Neuronal stem cell (in vitro differentiated cells): ENCODE data around the gene TRIM56.
A peak's percentile ranks its signal among the peaks of the same experiment; 100 is the strongest.

Experiments
- DNase-seq: peaks from one replicate; pipeline ENCODE4 v3.0.0-alpha.2; 2013; ENCODE audit warnings: low spot score
- H2AFZ ChIP-seq: one replicate; pipeline ENCODE4 v1.6.1; 2013; ENCODE audit warnings: mild to moderate bottlenecking, low read length, inconsistent platforms
- H2AK5ac ChIP-seq: 2 replicates; pipeline ENCODE4 v1.6.1; 2013; ENCODE audit warnings: low read depth, mild to moderate bottlenecking, inconsistent platforms, low read length, moderate library complexity, mixed read lengths
- H2BK120ac ChIP-seq: 2 replicates; pipeline ENCODE4 v1.6.1; 2013; ENCODE audit warnings: low read depth, mild to moderate bottlenecking, inconsistent platforms, low read length, moderate library complexity, mixed read lengths
- H2BK12ac ChIP-seq: one replicate; pipeline ENCODE4 v1.6.1; 2013; ENCODE audit warnings: low read length, inconsistent platforms
- H2BK15ac ChIP-seq: 2 replicates; pipeline ENCODE4 v1.6.1; 2013; ENCODE audit warnings: mild to moderate bottlenecking, low read length, inconsistent platforms, mixed read lengths
- H2BK5ac ChIP-seq: one replicate; pipeline ENCODE4 v1.6.1; 2013; ENCODE audit warnings: inconsistent platforms, mild to moderate bottlenecking, low read length, moderate library complexity
- H3K14ac ChIP-seq: one replicate; pipeline ENCODE4 v1.6.1; 2013; ENCODE audit warnings: low read length, inconsistent platforms
- H3K18ac ChIP-seq: 2 replicates; pipeline ENCODE4 v1.6.1; 2013; ENCODE audit warnings: low read length, inconsistent platforms
- H3K23ac ChIP-seq: 2 replicates; pipeline ENCODE4 v1.6.1; 2013; ENCODE audit warnings: low read depth, mild to moderate bottlenecking, mixed read lengths, low read length, inconsistent platforms; ENCODE audit not compliant: poor library complexity
- H3K27ac ChIP-seq: replicated peaks from 3 replicates; pipeline ENCODE4 v1.5.1; 2013; ENCODE audit warnings: low read length, inconsistent platforms
- H3K27me3 ChIP-seq, 3 experiments: 2 replicates each; pipeline ENCODE4 v1.6.1; 2013; ENCODE audit warnings: low read length in 3 of 3, mild to moderate bottlenecking in 2 of 3, inconsistent platforms in 1 of 3, low read depth in 1 of 3, mixed read lengths in 1 of 3, moderate library complexity in 1 of 3; ENCODE audit not compliant: control insufficient read depth in 3 of 3, insufficient read depth in 3 of 3
- H3K36me3 ChIP-seq, 2 donors: replicated peaks in 1 of 2; 2 replicates each; pipeline ENCODE4 v1.6.1; 2013; ENCODE audit warnings: low read length in 2 of 2; ENCODE audit not compliant: control insufficient read depth in 2 of 2, insufficient read depth in 2 of 2
- H3K4ac ChIP-seq: 2 replicates; pipeline ENCODE4 v1.6.1; 2013; ENCODE audit warnings: inconsistent platforms, mild to moderate bottlenecking, low read length, moderate library complexity
- H3K4me1 ChIP-seq, 2 donors: 1 replicate in 1 of 2; 2 replicates in 1 of 2; pipeline ENCODE4 v1.6.1; 2013; ENCODE audit warnings: low read length in 2 of 2, low read depth in 1 of 2; ENCODE audit not compliant: control insufficient read depth in 2 of 2, insufficient read depth in 1 of 2
- H3K4me2 ChIP-seq: one replicate; pipeline ENCODE4 v1.6.1; 2013; ENCODE audit warnings: mild to moderate bottlenecking, low read length, inconsistent platforms; ENCODE audit not compliant: insufficient read depth, poor library complexity, severe bottlenecking
- H3K4me3 ChIP-seq, 2 donors: 2 replicates each; pipeline ENCODE4 v1.5.1; 2013; ENCODE audit warnings: low read length in 2 of 2, mild to moderate bottlenecking in 2 of 2, inconsistent platforms in 1 of 2, moderate library complexity in 1 of 2
- H3K79me1 ChIP-seq: one replicate; pipeline ENCODE4 v1.6.1; 2013; ENCODE audit warnings: low read depth, mild to moderate bottlenecking, inconsistent platforms, low read length, moderate library complexity
- H3K9ac ChIP-seq: one replicate; pipeline ENCODE4 v1.6.1; 2013; ENCODE audit warnings: mild to moderate bottlenecking, low read depth, low read length, inconsistent platforms; ENCODE audit not compliant: poor library complexity
- H3K9me3 ChIP-seq, 2 donors: replicated peaks in 1 of 2; 2 replicates each; pipeline versions ENCODE3 to v1.6.1; 2013; ENCODE audit warnings: low read length in 2 of 2, mild to moderate bottlenecking in 2 of 2, inconsistent platforms in 1 of 2, low read depth in 1 of 2, mixed read lengths in 1 of 2, moderate library complexity in 1 of 2; ENCODE audit not compliant: control insufficient read depth in 2 of 2, insufficient read depth in 1 of 2
- H4K8ac ChIP-seq: one replicate; pipeline ENCODE4 v1.6.1; 2013; ENCODE audit warnings: low read depth, mild to moderate bottlenecking, inconsistent platforms, low read length, moderate library complexity
- H4K91ac ChIP-seq: one replicate; pipeline ENCODE4 v1.6.1; 2013; ENCODE audit warnings: low read length, low read depth, mild to moderate bottlenecking, inconsistent platforms; ENCODE audit not compliant: poor library complexity
- WGBS, 2 donors: extraction: QIAGEN DNeasy Blood & Tissue Kit; methylation state at CpG; one replicate each; pipeline ENCODE4 v1.1.7; 2013; ENCODE audit warnings: missing lambda C conversion rate in 2 of 2, mixed read lengths in 1 of 2; ENCODE audit not compliant: insufficient read length in 2 of 2, insufficient replicate concordance in 1 of 2; ENCODE audit errors: extremely low coverage in 2 of 2; 5-methylcytosine and 5-hydroxymethylcytosine counted together

TRIM56 gene

GRCh38 chr7:101081432-101081831, 3.8 kb upstream of the TRIM56 start:
- Histone ChIP-seq H4K91ac (no peak overlapping the region), H2BK15ac (no peak overlapping the region), H3K4me3 (no peak overlapping the region), H3K23ac (no peak overlapping the region), H2AK5ac (no peak overlapping the region), H3K79me1 (no peaks in the 10 kb centered on the region), H3K18ac (no peak overlapping the region), H2BK120ac (no peak overlapping the region), H3K4me2 (no peak overlapping the region), H2AFZ (no peak overlapping the region), H3K4ac (no peak overlapping the region), H3K9ac (no peak overlapping the region), H3K27ac (no peak overlapping the region), H3K4me1 (peaks cover 2 to 7% of the 10 kb centered on the region in 2 donors), H3K9me3 (no peaks in the 10 kb centered on the region), H4K8ac (no peak overlapping the region), H2BK5ac (no peak overlapping the region), H3K27me3 (no peaks in the 10 kb centered on the region), H3K36me3 (no peaks in the 10 kb centered on the region), H2BK12ac (no peak overlapping the region), H3K14ac (no peak overlapping the region)
- DNase-seq = no peak
- WGBS, 2 donors = no CpG with 5 or more reads among the region's 1 CpG

GRCh38 chr7:101084865-101085161, 468 bp upstream of the TRIM56 start:
- Histone ChIP-seq H3K27me3 (no peaks in the 10 kb centered on the region), H3K4me1 (peaks cover 2 to 4% of the 10 kb centered on the region in 2 donors), H3K36me3 (peaks cover 0 to 33% of the 10 kb centered on the region in 2 donors), H2AFZ (peak overlapping the region; percentile 95), H4K8ac (no peak overlapping the region), H3K9me3 (no peaks in the 10 kb centered on the region), H3K4ac (no peak overlapping the region), H3K14ac (no peak overlapping the region), H3K27ac (no peak overlapping the region), H2BK15ac (no peak overlapping the region), H3K4me2 (no peak overlapping the region), H3K9ac (no peak overlapping the region), H2BK120ac (no peak overlapping the region), H3K23ac (no peak overlapping the region), H3K18ac (peak overlapping the region; percentile 45), H2AK5ac (no peak overlapping the region), H2BK5ac (peak overlapping the region; percentile 77), H3K79me1 (peaks cover 2% of the 10 kb centered on the region), H3K4me3 (peak overlapping the region in 1 of 2 donors; percentile 60), H2BK12ac (no peak overlapping the region), H4K91ac (no peak overlapping the region)
- DNase-seq = no peak
- no CpG with 5 or more reads among the region's 5 CpGs for WGBS, 2 donors

GRCh38 chr7:101087334-101088068, 2.2 kb downstream of the TRIM56 start:
- no peak for DNase-seq
- Histone ChIP-seq H3K18ac (no peak overlapping the region), H3K9me3 (peaks cover 0 to 5% of the 10 kb centered on the region in 2 donors), H2BK15ac (no peak overlapping the region), H2BK12ac (no peak overlapping the region), H3K27ac (no peak overlapping the region), H3K27me3 (no peaks in the 10 kb centered on the region), H4K8ac (no peak overlapping the region), H2AFZ (no peak overlapping the region), H3K23ac (no peak overlapping the region), H3K36me3 (peaks cover 0 to 44% of the 10 kb centered on the region in 2 donors), H3K9ac (peak overlapping the region; percentile 32), H2BK120ac (no peak overlapping the region), H2BK5ac (peak overlapping the region; percentile 56), H3K79me1 (peaks cover 2% of the 10 kb centered on the region), H4K91ac (no peak overlapping the region), H3K4me1 (peaks cover 2 to 4% of the 10 kb centered on the region in 2 donors), H2AK5ac (peak overlapping the region; percentile 20), H3K14ac (no peak overlapping the region), H3K4ac (no peak overlapping the region), H3K4me2 (no peak overlapping the region), H3K4me3 (no peak overlapping the region)
- no CpG with 5 or more reads among the region's 45 CpGs for WGBS, 2 donors

GRCh38 chr7:101088069-101088425, 2.8 kb downstream of the TRIM56 start:
- H2AFZ ChIP-seq = no peak overlapping the region
- no peak overlapping the region for H3K4me3 ChIP-seq
- peaks cover 0 to 44% of the 10 kb centered on the region in 2 donors for H3K36me3 ChIP-seq
- H2BK15ac ChIP-seq = no peak overlapping the region
- DNase-seq = no peak
- no peak overlapping the region for H3K27ac ChIP-seq
- no peak overlapping the region for H3K4me2 ChIP-seq
- no peak overlapping the region for H3K23ac ChIP-seq
- H3K9me3 ChIP-seq = peaks cover 0 to 5% of the 10 kb centered on the region in 2 donors
- no peak overlapping the region for H3K4ac ChIP-seq
- no peak overlapping the region for H4K91ac ChIP-seq
- no peak overlapping the region for H3K18ac ChIP-seq
- no peaks in the 10 kb centered on the region for H3K27me3 ChIP-seq
- H4K8ac ChIP-seq = no peak overlapping the region
- H3K4me1 ChIP-seq = peaks cover 2 to 4% of the 10 kb centered on the region in 2 donors
- H2AK5ac ChIP-seq = no peak overlapping the region
- peaks cover 2% of the 10 kb centered on the region for H3K79me1 ChIP-seq
- WGBS, 2 donors = no CpG with 5 or more reads among the region's 21 CpGs
- H3K9ac ChIP-seq = no peak overlapping the region
- H2BK12ac ChIP-seq = no peak overlapping the region
- H2BK120ac ChIP-seq = no peak overlapping the region
- H2BK5ac ChIP-seq = no peak overlapping the region
- H3K14ac ChIP-seq = no peak overlapping the region
